Measurements from ENCODE around the gene C1QTNF3.

- TF ChIP-seq, protein P1, sequence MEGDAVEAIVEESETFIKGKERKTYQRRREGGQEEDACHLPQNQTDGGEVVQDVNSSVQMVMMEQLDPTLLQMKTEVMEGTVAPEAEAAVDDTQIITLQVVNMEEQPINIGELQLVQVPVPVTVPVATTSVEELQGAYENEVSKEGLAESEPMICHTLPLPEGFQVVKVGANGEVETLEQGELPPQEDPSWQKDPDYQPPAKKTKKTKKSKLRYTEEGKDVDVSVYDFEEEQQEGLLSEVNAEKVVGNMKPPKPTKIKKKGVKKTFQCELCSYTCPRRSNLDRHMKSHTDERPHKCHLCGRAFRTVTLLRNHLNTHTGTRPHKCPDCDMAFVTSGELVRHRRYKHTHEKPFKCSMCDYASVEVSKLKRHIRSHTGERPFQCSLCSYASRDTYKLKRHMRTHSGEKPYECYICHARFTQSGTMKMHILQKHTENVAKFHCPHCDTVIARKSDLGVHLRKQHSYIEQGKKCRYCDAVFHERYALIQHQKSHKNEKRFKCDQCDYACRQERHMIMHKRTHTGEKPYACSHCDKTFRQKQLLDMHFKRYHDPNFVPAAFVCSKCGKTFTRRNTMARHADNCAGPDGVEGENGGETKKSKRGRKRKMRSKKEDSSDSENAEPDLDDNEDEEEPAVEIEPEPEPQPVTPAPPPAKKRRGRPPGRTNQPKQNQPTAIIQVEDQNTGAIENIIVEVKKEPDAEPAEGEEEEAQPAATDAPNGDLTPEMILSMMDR (conservative IDR thresholded peaks at IDR 0.05; ENCODE audit: low read depth, low read length): no peak
- TF ChIP-seq EZH2 (IDR thresholded peaks at IDR 0.05; ENCODE audit: borderline replicate concordance, low read depth, low read length, poor library complexity, severe bottlenecking): no peak
These were observed 13.0 kb downstream of the C1QTNF3 start for GRCh38 chr5:34030048-34030447.

Measured in A673 (cell line).